KBM-7 (cell line): Measurements from ENCODE around the gene TRAPPC6A.

ENCODE experiments used
- DNase-seq: peaks from one replicate; pipeline ENCODE4 v3.0.0-alpha.2; 2015
- in situ Hi-C: fragments of 300-500 bp; cut with MboI; formaldehyde crosslinking; loops from 2 replicates; pipeline ENCODE4 v1.14.3; 2020; ENCODE audit warnings: low sequenced_read_pairs, low pct_unique_long_range_greater_than_20kb, mixed read lengths

The TRAPPC6A gene

DNA sequence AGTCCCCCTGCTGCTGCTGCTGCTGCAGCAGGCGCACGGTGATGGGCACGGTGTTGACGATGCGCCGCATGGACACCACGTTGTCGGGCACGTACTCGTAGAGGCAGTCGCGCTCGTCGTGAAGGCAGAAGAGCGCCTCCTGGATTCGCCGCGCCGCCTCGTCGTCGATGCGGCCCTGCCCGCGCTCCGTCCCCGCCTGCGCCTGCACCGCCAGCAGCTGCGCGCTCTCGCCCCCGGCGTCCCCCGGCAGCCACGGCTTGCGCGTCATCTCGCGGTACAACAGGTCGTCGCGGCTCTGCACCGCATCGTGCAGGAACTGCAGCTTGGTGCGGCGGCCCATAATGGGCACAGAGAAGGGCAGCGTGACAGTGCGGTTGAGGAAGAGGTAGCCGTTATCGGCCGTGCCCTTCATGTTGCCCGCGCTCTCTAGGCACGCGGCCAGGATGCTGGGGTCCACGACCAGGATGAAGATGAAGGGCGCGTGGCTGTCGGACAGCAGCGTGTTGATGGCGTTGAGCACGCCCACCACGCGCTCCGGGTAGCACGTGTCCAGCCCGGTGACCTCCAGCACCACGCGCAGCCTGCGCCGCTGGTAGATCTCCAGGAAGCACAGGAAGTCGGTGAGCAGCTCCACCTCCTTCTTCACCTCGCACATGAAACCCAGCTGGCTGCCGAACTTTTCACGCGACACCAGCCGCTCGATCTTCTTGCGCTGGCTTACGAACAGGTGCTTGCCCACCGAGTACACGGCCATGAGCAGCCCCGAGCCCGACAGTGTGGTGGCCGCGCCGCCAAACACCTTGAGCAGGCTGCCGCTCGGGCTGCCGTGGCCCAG, 25.3 kb downstream of the TRAPPC6A start:
- no peak for DNase-seq

DNA sequence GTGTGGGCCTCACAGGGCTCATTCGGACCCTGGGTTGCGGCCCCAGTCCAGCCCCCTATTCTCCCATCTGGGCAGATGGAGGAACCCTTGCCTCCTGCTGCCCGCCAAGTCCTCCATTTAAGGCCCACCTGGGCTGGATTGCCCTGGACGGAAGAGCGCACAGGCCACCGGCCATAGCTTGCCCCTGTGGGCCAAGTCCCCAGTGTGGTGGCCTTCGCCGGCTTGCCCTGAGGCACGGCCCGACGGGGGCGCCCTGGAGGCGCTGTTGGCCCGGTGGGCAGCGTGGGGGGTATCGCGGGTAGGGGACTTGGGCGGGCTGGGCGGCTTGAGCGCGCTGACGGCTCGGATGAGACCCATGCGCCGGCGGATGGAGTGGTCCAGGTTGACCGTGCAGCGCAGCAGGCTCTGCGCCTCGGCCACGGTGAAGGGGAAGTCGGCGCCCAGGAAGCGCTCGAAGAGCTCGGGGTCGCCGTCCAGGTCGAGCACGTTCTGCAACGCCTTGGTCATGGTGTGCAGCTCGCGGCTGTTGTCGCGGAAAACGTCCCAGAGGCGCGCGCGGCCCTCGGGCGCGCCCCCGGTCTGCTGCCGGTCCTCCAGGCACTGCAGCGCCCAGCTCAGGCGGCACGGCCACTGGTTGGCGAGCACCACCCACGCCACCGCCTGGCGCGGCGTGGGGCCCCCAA, 26.1 kb downstream of the TRAPPC6A start:
- in situ Hi-C loops: no loop called here
- no peak for DNase-seq

More for the DNA sequence above, 25.3 kb downstream of the TRAPPC6A start:
- in situ Hi-C loops: no loop called here

DNA sequence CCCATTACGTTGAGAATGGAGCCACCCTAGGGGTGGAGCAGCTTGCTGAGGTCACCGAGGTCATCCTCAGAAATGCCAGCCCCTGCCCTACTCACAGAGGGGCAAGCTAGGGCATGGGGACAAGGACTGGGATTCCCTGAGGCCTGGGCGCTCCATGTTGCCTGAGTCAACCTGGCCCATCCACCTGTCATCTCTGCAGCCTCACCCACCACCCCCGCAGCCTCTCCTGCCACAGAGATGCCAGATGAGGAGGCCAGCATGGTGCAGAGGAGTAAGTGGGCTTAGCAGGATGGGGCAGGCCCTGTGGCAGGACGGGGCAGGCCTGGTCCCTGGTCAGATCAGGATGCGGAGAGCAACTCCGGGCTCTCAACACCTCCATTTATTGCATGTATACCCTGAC, 26.7 kb downstream of the TRAPPC6A start:
- in situ Hi-C loops: no loop called here
- no peak for DNase-seq

DNA sequence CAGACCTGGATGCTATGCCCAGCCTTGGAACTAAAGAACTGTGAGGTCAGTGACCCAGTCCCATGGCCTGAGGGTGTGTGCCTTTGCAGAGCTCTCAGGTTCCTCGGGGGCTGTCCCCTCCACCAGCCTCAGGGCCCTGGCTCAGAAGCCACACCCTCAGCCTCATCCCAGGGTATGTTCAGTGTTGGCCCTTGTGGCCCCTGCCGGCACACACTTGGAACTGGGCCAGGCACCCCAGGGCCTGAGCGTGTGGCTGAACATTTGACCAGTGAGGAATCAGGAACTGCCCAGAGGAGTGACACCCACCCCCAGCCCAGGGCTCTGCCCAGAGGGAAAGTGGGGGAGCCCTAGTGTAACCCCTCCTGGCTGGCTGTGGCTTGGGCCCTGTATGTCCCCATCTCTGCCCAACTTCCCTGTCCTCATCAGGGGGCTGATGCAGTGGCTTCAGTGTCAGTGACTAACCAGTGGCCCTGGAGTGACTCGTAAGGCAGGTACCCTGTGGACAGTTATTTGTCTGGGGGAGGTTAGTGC, 27.2 kb downstream of the TRAPPC6A start:
- no peak for DNase-seq
- in situ Hi-C loops: no loop called here

DNA sequence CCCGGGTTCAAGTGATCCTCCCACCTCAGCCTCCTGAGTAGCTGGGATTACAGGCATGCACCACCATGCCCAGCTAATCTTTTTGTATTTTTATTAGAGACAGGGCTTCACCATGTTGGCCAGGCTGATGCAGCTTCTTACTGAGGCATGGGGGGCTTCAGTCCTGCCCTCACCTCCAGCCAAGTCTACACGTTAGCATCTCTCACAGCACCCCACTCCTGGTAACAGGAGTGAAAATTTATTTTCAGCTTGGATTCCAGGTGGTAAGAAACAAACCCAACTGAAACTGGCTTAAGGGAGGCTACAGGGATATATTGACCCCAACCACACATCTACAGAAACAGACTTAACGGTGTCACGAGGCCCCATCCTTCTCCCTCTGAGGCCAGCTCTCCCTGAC, 27.9 kb downstream of the TRAPPC6A start:
- in situ Hi-C loops: no loop called here
- no peak for DNase-seq

DNA sequence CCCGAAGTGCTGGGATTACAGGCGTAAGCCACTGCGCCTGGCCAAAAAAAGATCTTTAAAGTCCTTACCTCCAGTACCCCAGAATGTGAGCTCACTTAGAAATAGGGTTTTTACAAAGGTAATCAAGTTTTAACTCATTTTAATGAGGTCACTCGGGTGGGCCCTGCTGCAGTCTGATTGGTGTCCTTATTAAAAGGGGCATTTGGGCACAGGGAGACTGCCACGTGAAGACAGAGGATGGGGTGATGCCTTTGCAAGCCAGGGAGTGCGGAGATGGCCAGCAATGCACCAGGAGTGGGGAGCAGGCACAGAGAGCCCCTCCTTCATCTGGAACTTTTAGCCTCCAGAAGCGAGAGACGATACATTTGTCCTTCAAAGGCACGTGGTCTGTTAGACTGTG, 28.9 kb downstream of the TRAPPC6A start:
- no peak for DNase-seq
- in situ Hi-C loops: no loop called here

DNA sequence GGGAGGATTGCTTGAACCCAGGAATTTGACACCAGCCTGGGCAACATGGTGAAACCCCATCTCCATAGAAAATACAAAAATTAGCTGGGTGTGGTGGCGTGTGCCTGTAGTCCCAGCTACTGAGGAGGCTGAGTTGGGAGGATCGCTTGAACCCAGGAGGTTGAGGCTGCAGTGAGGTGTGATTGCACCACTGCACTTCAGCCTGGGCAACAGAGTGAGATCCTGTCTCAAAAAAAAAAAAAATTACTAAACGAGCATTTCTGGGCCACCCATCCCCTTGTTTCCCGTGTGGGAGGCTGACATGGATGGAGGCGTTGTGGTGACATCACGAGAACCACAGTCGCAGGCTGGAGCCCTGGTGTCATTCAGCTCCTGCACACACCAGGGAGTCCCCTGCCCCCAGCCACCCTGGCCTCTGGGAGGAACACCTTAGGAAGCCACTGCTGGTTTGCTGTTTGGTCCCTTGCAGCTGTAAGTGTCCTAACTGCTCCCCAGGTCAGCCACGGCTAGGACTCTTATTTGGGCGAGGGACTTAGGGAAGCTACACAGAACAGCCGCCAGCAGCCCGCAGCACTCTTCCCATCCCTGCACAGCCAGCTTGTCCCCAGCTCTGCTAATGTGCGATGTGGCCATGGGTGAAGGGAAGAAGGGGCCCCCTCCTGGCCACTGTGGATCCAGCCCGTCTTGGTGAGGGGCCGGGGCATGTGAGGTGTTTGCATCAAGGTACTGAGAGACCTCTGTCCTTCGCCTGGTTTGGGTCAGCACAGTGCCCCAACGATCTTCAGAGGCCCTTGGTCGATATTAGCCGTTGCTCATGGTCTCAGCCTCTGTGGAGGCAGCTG, 30.0 kb downstream of the TRAPPC6A start:
- in situ Hi-C loops: no loop called here
- no peak for DNase-seq

DNA sequence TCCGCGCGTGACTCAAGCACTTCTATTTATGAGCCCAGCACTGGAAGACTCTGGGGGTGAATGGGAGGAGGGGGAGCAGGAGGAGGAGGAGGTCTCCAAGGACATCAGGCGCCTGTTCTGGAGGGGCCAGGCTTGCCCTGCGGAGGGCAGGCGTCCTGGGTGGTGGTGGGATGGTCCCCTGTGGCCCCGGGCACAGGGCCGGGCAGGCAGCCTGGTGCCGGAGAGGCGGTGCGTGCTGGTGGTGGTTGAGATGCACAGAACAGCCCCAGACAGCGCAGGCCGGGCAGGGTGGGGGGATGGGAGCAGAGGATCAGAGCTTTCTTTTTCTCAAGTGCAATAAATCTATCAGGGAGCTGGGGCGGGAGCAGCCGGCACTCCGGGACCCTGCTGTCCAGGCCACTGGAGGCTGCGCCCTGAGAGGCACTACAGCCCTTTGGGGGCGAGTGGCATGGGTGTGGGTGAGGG, 31.3 kb downstream of the TRAPPC6A start:
- no peak for DNase-seq
- in situ Hi-C loops: no loop called here

DNA sequence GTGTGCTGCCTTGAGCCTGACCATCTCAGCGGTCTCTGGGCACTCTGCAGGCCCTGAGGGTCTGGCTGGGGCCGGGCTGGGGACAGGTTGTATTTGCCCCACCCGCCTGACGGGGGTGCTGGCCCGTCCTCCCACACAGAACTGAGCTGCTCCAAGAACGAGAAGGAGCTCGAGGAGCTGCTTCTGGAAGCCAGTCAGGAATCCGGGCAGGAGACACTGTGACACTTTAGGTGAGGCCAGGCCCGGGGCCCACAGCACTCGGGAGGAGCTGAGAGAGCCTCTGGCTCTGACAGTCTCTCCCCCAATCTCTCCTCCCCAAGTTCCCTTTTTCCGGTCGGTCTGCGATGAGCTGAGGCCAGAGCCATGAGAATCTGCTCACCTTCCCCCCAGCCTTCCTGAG, 31.8 kb downstream of the TRAPPC6A start:
- in situ Hi-C loops: no loop called here
- peak; percentile 35 for DNase-seq

DNA sequence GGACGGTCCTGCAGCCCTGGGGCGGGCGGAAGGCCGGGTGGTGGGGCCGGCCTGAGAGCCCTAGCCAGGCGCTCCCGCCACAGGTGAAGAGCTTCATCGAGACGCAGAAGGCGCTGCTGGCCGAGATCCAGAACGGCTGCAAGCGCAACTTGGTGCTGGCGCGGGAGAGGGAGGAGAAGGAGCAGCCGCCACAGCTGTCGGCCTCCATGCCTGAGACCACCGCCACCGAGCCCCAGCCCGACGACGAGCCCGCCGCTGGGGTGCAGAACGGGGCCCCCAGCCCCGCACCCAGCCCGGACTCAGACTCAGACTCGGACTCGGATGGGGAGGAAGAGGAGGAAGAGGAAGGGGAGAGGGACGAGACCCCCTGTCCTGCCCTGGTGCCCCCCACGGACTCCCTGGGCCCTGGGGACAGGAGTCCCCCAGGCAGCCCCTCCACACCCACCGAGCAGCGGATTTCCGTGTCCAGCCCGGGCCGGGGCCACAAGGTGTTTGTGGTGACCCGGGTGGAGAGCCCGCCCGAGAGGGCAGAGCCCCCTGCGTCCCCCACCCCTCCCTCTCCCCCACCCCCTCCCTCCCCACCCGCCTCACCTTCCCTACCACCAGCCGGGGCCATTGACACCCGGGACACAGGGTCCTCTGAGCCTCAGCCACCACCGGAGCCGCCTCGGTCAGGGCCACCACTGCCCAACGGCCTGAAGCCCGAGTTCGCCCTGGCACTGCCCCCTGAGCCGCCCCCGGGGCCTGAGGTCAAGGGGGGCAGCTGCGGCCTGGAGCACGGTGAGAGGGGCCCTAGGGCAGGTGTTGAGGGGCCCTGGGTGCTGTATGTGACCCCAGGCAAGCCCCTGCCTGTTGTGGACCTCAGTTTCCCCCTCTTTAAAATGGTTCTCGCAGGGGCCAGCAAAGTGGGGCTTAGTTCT, 32.5 kb downstream of the TRAPPC6A start:
- in situ Hi-C loops: no loop called here
- no peak for DNase-seq

DNA sequence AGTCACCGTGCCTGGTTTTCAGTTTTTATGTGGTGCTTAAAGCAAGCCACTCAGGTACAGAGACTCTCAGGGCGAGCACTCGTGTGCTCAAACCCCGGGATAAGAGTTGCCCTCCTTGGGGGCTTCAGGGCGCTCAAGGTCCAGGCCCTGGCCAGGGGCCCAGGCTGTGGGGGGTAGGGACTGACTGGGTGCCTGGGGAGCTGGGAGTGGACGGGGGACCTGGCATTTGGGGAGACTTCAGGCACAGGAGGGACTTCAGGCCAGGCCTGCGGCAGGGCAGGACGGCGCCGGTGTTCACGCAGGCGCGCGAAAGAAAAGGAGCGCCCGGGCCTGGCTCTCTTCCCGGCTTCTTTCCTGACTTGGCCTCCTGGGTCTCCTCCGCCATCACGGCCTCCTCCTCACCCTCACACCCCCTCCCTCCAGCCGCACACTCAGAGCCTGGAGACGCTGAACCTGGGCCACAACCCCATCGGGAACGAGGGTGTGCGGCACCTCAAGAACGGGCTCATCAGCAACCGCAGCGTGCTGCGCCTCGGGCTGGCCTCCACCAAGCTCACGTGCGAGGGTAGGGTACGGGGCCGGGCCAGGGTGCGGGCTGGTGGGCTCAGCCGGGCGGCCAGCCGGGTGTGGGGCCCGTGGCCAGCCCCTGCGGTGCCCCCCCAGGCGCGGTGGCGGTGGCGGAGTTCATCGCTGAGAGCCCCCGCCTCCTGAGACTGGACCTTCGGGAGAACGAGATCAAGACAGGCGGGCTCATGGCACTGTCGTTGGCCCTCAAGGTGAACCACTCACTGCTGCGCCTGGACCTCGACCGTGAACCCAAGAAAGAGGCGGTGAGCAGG, 33.4 kb downstream of the TRAPPC6A start:
- in situ Hi-C loops: no loop called here
- no peak for DNase-seq

DNA sequence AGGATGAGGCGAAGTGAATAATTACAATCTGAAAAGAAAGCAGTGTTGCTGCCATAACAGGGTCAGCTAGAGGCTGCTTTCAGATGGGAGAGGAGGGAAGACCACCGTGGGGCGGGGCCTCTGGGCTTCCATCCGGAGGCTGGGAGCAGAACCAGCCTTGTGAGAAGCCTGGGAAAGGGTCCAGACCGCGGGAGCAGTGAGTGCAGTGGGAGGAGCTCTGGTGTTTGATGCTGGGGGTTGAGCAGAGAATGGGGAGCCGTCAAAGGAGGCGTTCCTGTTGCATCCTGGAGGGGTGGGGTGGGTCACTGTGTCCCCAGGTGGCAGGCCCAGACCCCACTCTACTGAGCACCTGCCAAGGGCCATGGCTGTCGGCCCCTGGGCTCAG, 35.3 kb downstream of the TRAPPC6A start:
- DNase-seq: no peak
- in situ Hi-C loops: no loop called here

DNA sequence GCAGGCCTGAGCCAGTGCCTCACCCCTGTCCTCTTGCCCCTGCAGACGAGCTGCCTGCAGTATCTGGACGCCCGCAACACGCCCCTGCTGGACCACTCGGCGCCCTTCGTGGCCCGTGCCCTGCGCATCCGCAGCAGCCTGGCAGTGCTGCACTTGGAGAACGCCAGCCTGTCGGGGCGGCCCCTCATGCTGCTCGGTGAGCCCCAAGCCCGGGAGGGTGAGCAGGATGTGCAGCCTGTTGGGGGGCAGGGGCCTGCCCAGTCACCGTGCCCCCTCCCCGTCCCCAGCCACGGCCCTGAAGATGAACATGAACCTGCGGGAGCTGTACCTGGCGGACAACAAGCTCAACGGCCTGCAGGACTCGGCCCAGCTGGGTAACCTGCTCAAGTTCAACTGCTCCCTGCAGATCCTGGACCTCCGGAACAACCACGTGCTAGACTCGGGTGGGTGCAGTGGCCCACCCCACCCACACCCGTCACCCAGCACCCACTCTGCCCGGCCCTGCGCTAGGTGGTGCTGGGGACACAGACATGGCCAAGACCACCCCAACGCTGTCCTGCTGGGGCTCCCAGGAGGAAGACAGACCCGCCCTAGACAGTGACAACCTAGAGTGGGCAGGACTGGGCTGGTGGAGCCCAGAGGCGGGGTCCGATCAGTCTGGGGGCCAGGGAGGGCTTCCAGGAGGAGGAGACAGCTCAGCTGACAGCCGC, 35.9 kb downstream of the TRAPPC6A start:
- in situ Hi-C loops: no loop called here
- no peak for DNase-seq

DNA sequence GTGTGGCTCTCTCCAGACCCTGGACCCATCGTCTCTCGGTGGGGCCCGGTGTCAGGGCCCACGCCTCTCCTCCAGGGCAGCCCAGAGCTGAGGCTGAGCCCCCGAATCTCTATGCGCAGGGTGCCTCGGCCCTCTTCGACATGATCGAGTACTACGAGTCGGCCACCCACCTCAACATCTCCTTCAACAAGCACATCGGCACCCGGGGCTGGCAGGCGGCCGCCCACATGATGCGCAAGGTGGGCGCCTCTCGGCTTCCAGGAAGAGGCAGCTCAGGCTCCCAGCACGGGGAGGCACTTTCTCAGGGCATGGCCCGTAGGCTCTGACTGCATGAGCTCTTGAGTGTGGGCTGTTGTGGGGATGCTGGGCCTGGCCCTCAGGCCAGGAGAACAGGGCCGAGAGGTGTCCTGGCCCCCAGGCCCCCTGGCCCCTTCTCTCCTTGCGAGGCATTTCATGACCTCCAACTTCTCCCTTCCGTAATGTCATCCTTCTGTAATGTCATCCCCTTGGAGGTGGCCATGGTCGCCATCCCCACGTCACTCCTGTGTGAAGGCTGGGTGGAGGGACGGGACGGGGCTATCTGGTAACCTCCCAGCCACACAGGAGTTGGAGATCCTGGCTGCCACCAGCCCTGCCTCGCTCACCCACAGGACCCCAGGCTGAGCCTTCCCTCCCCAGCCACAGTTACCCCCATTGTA, 36.7 kb downstream of the TRAPPC6A start:
- DNase-seq: no peak
- in situ Hi-C loops: no loop called here

DNA sequence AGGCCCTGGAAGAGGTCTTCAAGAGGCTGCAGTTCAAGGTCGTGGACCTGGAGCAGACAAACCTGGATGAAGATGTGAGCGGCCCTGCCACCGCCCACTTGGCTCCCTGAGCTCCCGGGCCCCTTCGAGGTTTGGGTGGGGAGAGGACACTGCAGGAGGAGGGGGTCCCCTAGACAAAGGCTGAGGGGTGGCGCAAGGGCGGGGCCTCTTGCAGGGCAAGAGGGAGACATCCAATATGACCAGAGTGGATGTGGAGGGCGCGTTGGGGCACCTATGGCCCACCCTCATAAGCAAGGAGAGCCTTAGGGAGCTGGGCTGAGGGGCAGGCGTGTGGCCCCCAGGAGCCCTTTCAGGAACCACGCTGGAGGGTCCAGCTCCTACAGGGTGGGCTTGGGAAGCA, 37.5 kb downstream of the TRAPPC6A start:
- in situ Hi-C loops: no loop called here
- DNase-seq: no peak

DNA sequence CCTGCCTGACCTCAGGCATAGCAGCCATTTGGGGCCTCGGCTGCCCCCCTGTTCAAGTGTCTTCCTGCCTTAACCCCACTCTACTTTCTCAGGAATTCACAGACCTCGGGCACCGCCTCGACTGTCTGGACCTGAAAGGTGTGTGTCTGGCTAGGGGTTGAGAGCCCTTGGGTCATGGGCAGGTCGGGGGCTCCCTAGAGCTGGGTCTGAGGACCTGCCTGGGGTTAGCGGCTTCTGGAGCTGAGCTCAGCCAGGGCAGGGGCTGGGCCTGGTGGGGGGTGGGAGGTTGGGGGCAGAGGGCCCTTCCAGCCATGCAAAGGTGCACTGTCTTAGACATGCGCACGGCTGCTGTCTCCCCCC, 37.9 kb downstream of the TRAPPC6A start:
- in situ Hi-C loops: no loop called here
- no peak for DNase-seq
